ENCODE measurements around the gene TES.

TES gene

DNA sequence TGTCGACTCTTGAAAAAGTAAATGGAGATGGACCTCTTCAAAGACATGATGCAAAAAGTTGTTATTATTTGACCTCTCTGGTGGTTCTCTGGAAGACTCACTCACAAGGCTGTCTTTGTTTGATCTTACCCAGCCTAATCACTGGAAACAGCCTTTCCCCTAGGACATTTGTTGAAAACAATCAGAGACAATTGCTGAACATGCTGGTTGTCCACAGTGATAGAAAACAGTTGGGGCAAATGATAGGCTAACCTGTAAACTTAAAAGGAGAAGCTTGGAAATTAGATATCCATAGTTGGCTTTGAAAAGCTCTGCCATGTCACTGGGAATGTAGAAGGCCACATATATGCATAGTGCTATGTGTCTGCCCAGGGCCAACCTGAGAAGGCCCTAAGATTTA lies 22.9 kb upstream of the TES start:
- Histone ChIP-seq H3K4me2 (ENCODE audit: low read length) (no peak overlapping the region), H3K27me3 (ENCODE audit: low read depth, low read length) (no peaks in the 10 kb centered on the region), H2AFZ (ENCODE audit: low read depth, low read length) (no peak overlapping the region), H3K4me1 (ENCODE audit: low read length) (no peaks in the 10 kb centered on the region), H4K20me1 (ENCODE audit: insufficient read depth, low read length) (no peaks in the 10 kb centered on the region), H3K36me3 (replicated peaks; ENCODE audit: low read depth, low read length) (no peaks in the 10 kb centered on the region), H3K4me3 (ENCODE audit: low read length) (no peak overlapping the region), H3K79me2 (ENCODE audit: low read length) (no peaks in the 10 kb centered on the region), H3K27ac (ENCODE audit: low read length) (no peak overlapping the region), H3K9me3 (ENCODE audit: insufficient read depth, low read length) (no peaks in the 10 kb centered on the region), H3K9ac (ENCODE audit: low read length) (no peak overlapping the region)
- TF ChIP-seq, protein P1, sequence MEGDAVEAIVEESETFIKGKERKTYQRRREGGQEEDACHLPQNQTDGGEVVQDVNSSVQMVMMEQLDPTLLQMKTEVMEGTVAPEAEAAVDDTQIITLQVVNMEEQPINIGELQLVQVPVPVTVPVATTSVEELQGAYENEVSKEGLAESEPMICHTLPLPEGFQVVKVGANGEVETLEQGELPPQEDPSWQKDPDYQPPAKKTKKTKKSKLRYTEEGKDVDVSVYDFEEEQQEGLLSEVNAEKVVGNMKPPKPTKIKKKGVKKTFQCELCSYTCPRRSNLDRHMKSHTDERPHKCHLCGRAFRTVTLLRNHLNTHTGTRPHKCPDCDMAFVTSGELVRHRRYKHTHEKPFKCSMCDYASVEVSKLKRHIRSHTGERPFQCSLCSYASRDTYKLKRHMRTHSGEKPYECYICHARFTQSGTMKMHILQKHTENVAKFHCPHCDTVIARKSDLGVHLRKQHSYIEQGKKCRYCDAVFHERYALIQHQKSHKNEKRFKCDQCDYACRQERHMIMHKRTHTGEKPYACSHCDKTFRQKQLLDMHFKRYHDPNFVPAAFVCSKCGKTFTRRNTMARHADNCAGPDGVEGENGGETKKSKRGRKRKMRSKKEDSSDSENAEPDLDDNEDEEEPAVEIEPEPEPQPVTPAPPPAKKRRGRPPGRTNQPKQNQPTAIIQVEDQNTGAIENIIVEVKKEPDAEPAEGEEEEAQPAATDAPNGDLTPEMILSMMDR (IDR thresholded peaks at IDR 0.05; ENCODE audit: low read depth, low read length): no peak
- TF ChIP-seq EZH2phosphoT487 (IDR thresholded peaks at IDR 0.05; ENCODE audit: low read depth): no peak

DNA sequence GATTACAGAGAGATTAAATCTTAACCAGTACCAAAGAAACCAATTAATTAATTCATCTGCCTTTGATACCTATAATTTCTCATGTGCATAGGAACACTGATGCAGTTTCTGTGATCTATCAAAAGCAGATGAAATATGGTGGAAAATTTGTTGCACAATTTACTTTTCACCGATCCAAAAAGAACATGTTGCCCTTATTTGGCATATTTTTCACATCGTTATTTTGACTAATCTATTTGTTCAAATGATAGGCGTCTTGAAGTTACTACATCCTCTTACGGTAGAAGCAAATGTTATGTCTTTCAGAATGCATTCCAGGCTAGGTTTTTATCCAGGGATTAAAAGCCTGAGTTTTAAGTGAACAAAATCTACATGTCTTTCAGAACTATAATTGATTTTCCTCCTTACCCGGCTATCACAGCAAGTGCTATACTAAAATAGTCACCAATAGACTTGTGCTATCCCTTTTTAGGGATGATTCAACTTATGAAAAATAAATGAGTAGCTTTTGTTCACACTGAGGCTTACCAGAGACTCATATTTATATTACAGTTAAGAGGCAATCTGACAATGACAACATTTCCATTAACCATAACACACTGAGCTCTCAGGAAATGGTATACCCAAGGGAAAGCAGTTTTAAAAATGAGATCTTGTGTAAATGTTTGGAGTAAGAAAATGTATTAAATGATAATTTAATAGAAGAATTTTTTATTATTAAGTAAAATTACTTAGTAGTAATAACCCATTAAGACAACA lies 16.8 kb upstream of the TES start:
- Histone ChIP-seq H2AFZ (ENCODE audit: low read depth, low read length) (no peak overlapping the region), H3K79me2 (ENCODE audit: low read length) (no peaks in the 10 kb centered on the region), H3K9me3 (ENCODE audit: insufficient read depth, low read length) (no peaks in the 10 kb centered on the region), H3K9ac (ENCODE audit: low read length) (no peak overlapping the region), H3K36me3 (replicated peaks; ENCODE audit: low read depth, low read length) (no peaks in the 10 kb centered on the region), H3K4me1 (ENCODE audit: low read length) (no peaks in the 10 kb centered on the region), H3K4me3 (ENCODE audit: low read length) (no peak overlapping the region), H3K27me3 (ENCODE audit: low read depth, low read length) (no peaks in the 10 kb centered on the region), H3K27ac (ENCODE audit: low read length) (no peak overlapping the region), H3K4me2 (ENCODE audit: low read length) (no peak overlapping the region), H4K20me1 (ENCODE audit: insufficient read depth, low read length) (no peaks in the 10 kb centered on the region)
- TF ChIP-seq, protein P1 (IDR thresholded peaks at IDR 0.05; ENCODE audit: low read depth, low read length): no peak
- no peak for TF ChIP-seq EZH2phosphoT487 (IDR thresholded peaks at IDR 0.05; ENCODE audit: low read depth)

DNA sequence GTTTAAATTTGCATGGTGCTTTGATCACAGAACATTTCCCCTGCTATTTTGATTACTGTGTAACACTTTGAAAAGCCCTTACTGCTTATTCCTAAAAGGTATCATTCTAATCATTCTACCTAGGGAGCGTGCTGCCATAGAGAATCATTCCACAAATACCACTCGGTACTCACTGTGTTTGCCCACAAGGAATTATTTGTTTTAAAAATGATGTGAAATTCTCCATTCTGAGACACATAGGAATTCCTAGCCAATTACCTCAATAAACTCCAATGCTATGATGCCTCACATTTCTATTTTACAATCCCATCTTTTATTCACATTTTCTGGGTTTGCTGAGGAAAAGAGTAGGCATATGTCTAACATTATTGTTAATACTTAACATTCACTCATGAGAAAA lies 16.2 kb upstream of the TES start:
- Histone ChIP-seq H3K36me3 (replicated peaks; ENCODE audit: low read depth, low read length) (no peaks in the 10 kb centered on the region), H3K9ac (ENCODE audit: low read length) (no peak overlapping the region), H3K9me3 (ENCODE audit: insufficient read depth, low read length) (no peaks in the 10 kb centered on the region), H2AFZ (ENCODE audit: low read depth, low read length) (no peak overlapping the region), H3K4me3 (ENCODE audit: low read length) (no peak overlapping the region), H3K4me1 (ENCODE audit: low read length) (no peaks in the 10 kb centered on the region), H4K20me1 (ENCODE audit: insufficient read depth, low read length) (no peaks in the 10 kb centered on the region), H3K27me3 (ENCODE audit: low read depth, low read length) (no peaks in the 10 kb centered on the region), H3K4me2 (ENCODE audit: low read length) (no peak overlapping the region), H3K79me2 (ENCODE audit: low read length) (no peaks in the 10 kb centered on the region), H3K27ac (ENCODE audit: low read length) (no peak overlapping the region)
- TF ChIP-seq, protein P1 (IDR thresholded peaks at IDR 0.05; ENCODE audit: low read depth, low read length): no peak
- TF ChIP-seq EZH2phosphoT487 (IDR thresholded peaks at IDR 0.05; ENCODE audit: low read depth): no peak

DNA sequence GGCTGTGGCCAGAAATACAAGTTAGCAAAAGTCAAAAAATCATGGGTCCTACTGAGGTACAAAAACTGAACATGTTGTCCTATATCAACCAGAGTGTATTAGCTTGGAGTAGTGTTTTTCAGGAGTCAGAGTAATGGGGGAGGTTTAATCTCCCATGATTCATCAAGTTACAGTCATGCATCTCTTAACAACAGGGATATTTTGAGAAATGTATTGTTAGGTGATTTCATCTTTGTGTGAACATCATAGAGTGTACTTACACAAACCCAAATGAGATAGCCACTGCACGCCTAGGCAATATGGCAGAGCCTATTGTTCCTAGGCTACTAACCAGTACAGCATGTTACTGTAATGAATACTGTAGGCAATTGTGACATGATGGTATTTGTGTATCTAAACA lies 14.9 kb upstream of the TES start:
- TF ChIP-seq EZH2phosphoT487 (IDR thresholded peaks at IDR 0.05; ENCODE audit: low read depth): no peak
- TF ChIP-seq, protein P1 (IDR thresholded peaks at IDR 0.05; ENCODE audit: low read depth, low read length): no peak
- no peaks in the 10 kb centered on the region for H3K79me2 ChIP-seq (ENCODE audit: low read length)
- H3K4me3 ChIP-seq (ENCODE audit: low read length): no peak overlapping the region
- no peaks in the 10 kb centered on the region for H4K20me1 ChIP-seq (ENCODE audit: insufficient read depth, low read length)
- no peak overlapping the region for H2AFZ ChIP-seq (ENCODE audit: low read depth, low read length)
- no peak overlapping the region for H3K4me2 ChIP-seq (ENCODE audit: low read length)
- no peak overlapping the region for H3K9ac ChIP-seq (ENCODE audit: low read length)
- no peaks in the 10 kb centered on the region for H3K27me3 ChIP-seq (ENCODE audit: low read depth, low read length)
- H3K9me3 ChIP-seq (ENCODE audit: insufficient read depth, low read length): no peaks in the 10 kb centered on the region
- H3K36me3 ChIP-seq (replicated peaks; ENCODE audit: low read depth, low read length): no peaks in the 10 kb centered on the region
- H3K27ac ChIP-seq (ENCODE audit: low read length): no peak overlapping the region
- H3K4me1 ChIP-seq (ENCODE audit: low read length): no peaks in the 10 kb centered on the region
